Subcutaneous adipose tissue (tissue), 4 donors: ENCODE results near the gene ACOXL. TPM values are rescaled to one million over a fixed set of nuclear protein-coding genes. Genes with fewer than 3 reads are reported as not detected.

Source experiments
- CTCF ChIP-seq: fragments of 450-650 bp; IDR thresholded peaks from one replicate; pipeline ENCODE4 v1.5.1; 2016; ENCODE audit warnings: low read depth, mild to moderate bottlenecking, control low read depth, antibody characterized with exemption, moderate library complexity
- total RNA-seq, 4 donors: library from RNA; depleted of rRNA; stranded (reverse); fragments of >200 nt; gene quantifications; one replicate each; pipeline ENCODE4 v1.1.0, GENCODE V29; 2016

The ACOXL gene
- total RNA-seq, 4 donors from 2014 or later = not detected

GRCh38 chr2:111134055-111134454, 401.7 kb downstream of the ACOXL start:
- no peak for TF ChIP-seq CTCF

- no peak for TF ChIP-seq CTCF
These were observed 403.0 kb downstream of the ACOXL start for GRCh38 chr2:111135237-111135909.

GRCh38 chr2:111135910-111136297, 403.5 kb downstream of the ACOXL start:
- TF ChIP-seq CTCF = no peak

- no peak for TF ChIP-seq CTCF
These were observed 406.5 kb downstream of the ACOXL start for GRCh38 chr2:111138839-111139238.

- TF ChIP-seq CTCF = no peak
These were observed 407.4 kb downstream of the ACOXL start for GRCh38 chr2:111139637-111140317.

- TF ChIP-seq CTCF = no peak
These were observed 408.4 kb downstream of the ACOXL start for GRCh38 chr2:111140815-111141214.

GRCh38 chr2:111142101-111142500, 409.7 kb downstream of the ACOXL start:
- TF ChIP-seq CTCF = no peak
